ENCODE measurements around the gene TMEM213.
A peak's percentile ranks its signal among the peaks of the same experiment; 100 is the strongest.

The TMEM213 gene

GRCh38 chr7:138885383-138886147 lies 87.8 kb downstream of the TMEM213 start:
- no peak for TF ChIP-seq USF1 (IDR thresholded peaks at IDR 0.05)
- no peak for TF ChIP-seq TAF1 (IDR thresholded peaks at IDR 0.05; ENCODE audit: low read depth)
- no peak for TF ChIP-seq FOXM1 (IDR thresholded peaks at IDR 0.05; ENCODE audit: borderline replicate concordance, low read depth)
- TF ChIP-seq MAX (IDR thresholded peaks at IDR 0.05): no peak
- TF ChIP-seq RAD21 (IDR thresholded peaks at IDR 0.05; ENCODE audit: low read depth): peak; percentile 16; the same call in 1 of the 2 replicates
- no peak for TF ChIP-seq TEAD4 (IDR thresholded peaks at IDR 0.05)
- TF ChIP-seq EGR1 (IDR thresholded peaks at IDR 0.05): no peak
- no peak for TF ChIP-seq EP300 (IDR thresholded peaks at IDR 0.05; ENCODE audit: borderline replicate concordance)

GRCh38 chr7:138886501-138886917 lies 88.7 kb downstream of the TMEM213 start:
- peak; percentile 66 for TF ChIP-seq RAD21 (IDR thresholded peaks at IDR 0.05; ENCODE audit: low read depth)
- peak; percentile 71 for TF ChIP-seq TEAD4 (IDR thresholded peaks at IDR 0.05)
- TF ChIP-seq CREB1 (IDR thresholded peaks at IDR 0.05; ENCODE audit: low read depth): no peak

- no peak for TF ChIP-seq CREB1 (IDR thresholded peaks at IDR 0.05; ENCODE audit: low read depth)
- no peak for TF ChIP-seq NFIC (IDR thresholded peaks at IDR 0.05)
- TF ChIP-seq USF1 (IDR thresholded peaks at IDR 0.05): no peak
- TF ChIP-seq CEBPB (IDR thresholded peaks at IDR 0.05): no peak
- TF ChIP-seq YY1 (IDR thresholded peaks at IDR 0.05; ENCODE audit: low read depth): no peak
Measured at GRCh38 chr7:138887085-138887710, 89.4 kb downstream of the TMEM213 start.
